ENCODE results near the gene ERFL. TPM values are rescaled to one million over a fixed set of nuclear protein-coding genes. Genes with fewer than 3 reads are reported as not detected.

Gene ERFL
- total RNA-seq, 1 experiment from 2014 or later: 0.79 TPM

GRCh38 chr19:41957838-41958366, 29.7 kb upstream of the ERFL start:
- H3K36me3 ChIP-seq (ENCODE audit: control insufficient read depth in 1 of 2, insufficient read depth in 2 of 2, low read length in 2 of 2): no peaks in the 10 kb centered on the region
- no peak for TF ChIP-seq CEBPB (IDR thresholded peaks at IDR 0.05; ENCODE audit: low read depth)
- TF ChIP-seq FOSL1 (IDR thresholded peaks at IDR 0.05; ENCODE audit: low read depth): no peak
- 0 out of 2 replicates have a peak, but pooled peaks have one; percentile 35 for TF ChIP-seq MAX (IDR thresholded peaks at IDR 0.05)
- TF ChIP-seq RAD21 (IDR thresholded peaks at IDR 0.05; ENCODE audit: low read depth): peak; percentile 92
- TF ChIP-seq TCF7L2 (IDR thresholded peaks at IDR 0.05; ENCODE audit: borderline replicate concordance, extremely low read depth, insufficient read depth, insufficient read length): no peak
- no peak for TF ChIP-seq SIN3A (IDR thresholded peaks at IDR 0.05; ENCODE audit: low read depth)
- no peak for TF ChIP-seq SP1 (IDR thresholded peaks at IDR 0.05; ENCODE audit: low read depth)
- TF ChIP-seq ZFX (IDR thresholded peaks at IDR 0.05): no peak
- no peak for TF ChIP-seq ZBTB33 (IDR thresholded peaks at IDR 0.05; ENCODE audit: extremely low read depth, insufficient replicate concordance, low read length)
- no peak for TF ChIP-seq ATF3 (IDR thresholded peaks at IDR 0.05)
- TF ChIP-seq ZNF274 (IDR thresholded peaks at IDR 0.05; ENCODE audit: low read depth, low read length): no peak
- no peak for TF ChIP-seq EZH2phosphoT487 (IDR thresholded peaks at IDR 0.05; ENCODE audit: borderline replicate concordance)
- TF ChIP-seq JUND (IDR thresholded peaks at IDR 0.05): no peak
- TF ChIP-seq SRF (IDR thresholded peaks at IDR 0.05; ENCODE audit: low read depth): no peak
- TF ChIP-seq ELF1 (IDR thresholded peaks at IDR 0.05; ENCODE audit: borderline replicate concordance, low read depth): no peak
- no peak for TF ChIP-seq EZH2 (IDR thresholded peaks at IDR 0.05)
- peak; percentile 12 for TF ChIP-seq YY1 (IDR thresholded peaks at IDR 0.05; ENCODE audit: extremely low read depth, insufficient replicate concordance, low read depth, low read length)
- peak; percentile 90 to 93 (median 91); a peak in 5 of 6 replicates for TF ChIP-seq CTCF (IDR thresholded peaks at IDR 0.05 in 2 of 3, conservative IDR thresholded peaks at IDR 0.05 in 1 of 3; ENCODE audit: borderline replicate concordance in 1 of 3, insufficient read depth in 1 of 3, low read depth in 2 of 3, low read length in 2 of 3)
- no peak for TF ChIP-seq EGR1 (IDR thresholded peaks at IDR 0.05; ENCODE audit: low read depth)
- TF ChIP-seq CBX3 (IDR thresholded peaks at IDR 0.05; ENCODE audit: low read depth): no peak
- H3K9me2 ChIP-seq (ENCODE audit: insufficient read depth): no peaks in the 10 kb centered on the region
- H2AFZ ChIP-seq (ENCODE audit: low read depth, low read length, poor library complexity, severe bottlenecking): peak overlapping the region; percentile 70
- CTCF ChIA-PET: interaction anchor here (0.6 to 3.5 kb wide), 10 partner anchors 8 to 166 kb away, joined by 3 to 16 read pairs (median 4); partner anchors contain the start of gene ZNF574
- H3K4me2 ChIP-seq (ENCODE audit: low read length): peak overlapping the region; percentile 100
- no peaks in the 10 kb centered on the region for H3K27me3 ChIP-seq (ENCODE audit: insufficient read depth, low read length)
- ATAC-seq: peak; percentile 77
- BruUV-seq (replicated peaks): TSS peak; percentile 47
- H3K4me1 ChIP-seq (ENCODE audit: control insufficient read depth in 1 of 2, insufficient read depth in 2 of 2, low read length in 2 of 2): peaks cover 24 to 38% of the 10 kb centered on the region in 2 experiments
- no peaks in the 10 kb centered on the region for H4K20me1 ChIP-seq (ENCODE audit: insufficient read depth)
- H3K79me2 ChIP-seq (ENCODE audit: insufficient read depth, low read length): no peaks in the 10 kb centered on the region
- peak overlapping the region; percentile 82 to 87 for H3K4me3 ChIP-seq (replicated peaks in 1 of 2; ENCODE audit: low read depth in 1 of 2, low read length in 2 of 2)
- H3K27ac ChIP-seq (ENCODE audit: low read depth, low read length): peak overlapping the region; percentile 72
- H3K9me3 ChIP-seq (ENCODE audit: control insufficient read depth in 1 of 2, insufficient read depth in 1 of 2, low read depth in 1 of 2, low read length in 2 of 2): no peaks in the 10 kb centered on the region
- H3K9ac ChIP-seq (ENCODE audit: low read length): peak overlapping the region; percentile 84
- RAD21 ChIA-PET (ENCODE audit: low non-redundant PET in 1 of 2, low total read pairs in 2 of 2, uncharacterized antibody in 2 of 2, unreplicated experiment in 2 of 2): interaction anchor here in 1 of 2 experiments (1.5 kb wide), 1 partner anchor 85 kb away, joined by 4 read pairs; no protein-coding TSS in a partner anchor
- intact Hi-C loops (cut with micrococcal nuclease): loop anchor here (1.0 to 10.0 kb wide), 4 partner anchors 73 to 253 kb away; partner anchors contain the start of gene CEACAM5
- POLR2A ChIA-PET: interaction anchor here (0.6 to 2.3 kb wide), 6 partner anchors 71 to 124 kb away, joined by 3 to 18 read pairs (median 4); partner anchors contain the start of gene RPS19
- peak; percentile 79 for DNase-seq (ENCODE audit: low read depth, low spot score)

Measured in HCT116 (cell line).